Measurements from ENCODE around the gene TXNDC8.

The TXNDC8 gene

GRCh38 chr9:110266795-110267194, 70.9 kb downstream of the TXNDC8 start:
- H3K9me2 ChIP-seq (replicated peaks; ENCODE audit: low read depth, low read length), result no peaks in the 10 kb centered on the region
- H3K36me3 ChIP-seq (ENCODE audit: insufficient read depth, low read length), result no peaks in the 10 kb centered on the region
- no peaks in the 10 kb centered on the region for H3F3A ChIP-seq (ENCODE audit: low read depth)
- H3K4me1 ChIP-seq (ENCODE audit: insufficient read depth, low read length, poor library complexity, severe bottlenecking), result no peaks in the 10 kb centered on the region
- H3K4me2 ChIP-seq (ENCODE audit: low read depth, low read length, poor library complexity, severe bottlenecking), result no peak overlapping the region
- no peak for TF ChIP-seq CTCF (conservative IDR thresholded peaks at IDR 0.05; ENCODE audit: low read length)
- no peak for TF ChIP-seq EZH2phosphoT487 (IDR thresholded peaks at IDR 0.05; ENCODE audit: borderline replicate concordance)
- H3K9ac ChIP-seq (ENCODE audit: low read depth, low read length, poor library complexity, severe bottlenecking), result no peak overlapping the region
- H3K79me2 ChIP-seq (ENCODE audit: insufficient read depth, low read length), result no peaks in the 10 kb centered on the region
- no peak overlapping the region for H3K4me3 ChIP-seq (ENCODE audit: low read length, poor library complexity, severe bottlenecking)
- no peaks in the 10 kb centered on the region for H4K20me1 ChIP-seq (ENCODE audit: insufficient read depth, low read length, poor library complexity, severe bottlenecking)
- H3K27me3 ChIP-seq (ENCODE audit: insufficient read depth, low read length, poor library complexity, severe bottlenecking), result no peaks in the 10 kb centered on the region
- no peak overlapping the region for H2AFZ ChIP-seq (ENCODE audit: low read length)
- H3K9me3 ChIP-seq (ENCODE audit: insufficient read depth, low read depth, low read length), result no peaks in the 10 kb centered on the region

GRCh38 chr9:110261632-110262031, 76.0 kb downstream of the TXNDC8 start:
- Histone ChIP-seq H2AFZ (ENCODE audit: low read length) (no peak overlapping the region), H3K27me3 (ENCODE audit: insufficient read depth, low read length, poor library complexity, severe bottlenecking) (no peaks in the 10 kb centered on the region), H3F3A (ENCODE audit: low read depth) (no peaks in the 10 kb centered on the region), H3K4me1 (ENCODE audit: insufficient read depth, low read length, poor library complexity, severe bottlenecking) (peaks cover 7% of the 10 kb centered on the region), H3K79me2 (ENCODE audit: insufficient read depth, low read length) (no peaks in the 10 kb centered on the region), H4K20me1 (ENCODE audit: insufficient read depth, low read length, poor library complexity, severe bottlenecking) (no peaks in the 10 kb centered on the region), H3K9ac (ENCODE audit: low read depth, low read length, poor library complexity, severe bottlenecking) (no peak overlapping the region), H3K9me2 (replicated peaks; ENCODE audit: low read depth, low read length) (no peaks in the 10 kb centered on the region), H3K4me3 (ENCODE audit: low read length, poor library complexity, severe bottlenecking) (no peak overlapping the region), H3K4me2 (ENCODE audit: low read depth, low read length, poor library complexity, severe bottlenecking) (no peak overlapping the region), H3K36me3 (ENCODE audit: insufficient read depth, low read length) (no peaks in the 10 kb centered on the region), H3K9me3 (ENCODE audit: insufficient read depth, low read depth, low read length) (no peaks in the 10 kb centered on the region)
- TF ChIP-seq EZH2phosphoT487 (IDR thresholded peaks at IDR 0.05; ENCODE audit: borderline replicate concordance) (no peak), CTCF (conservative IDR thresholded peaks at IDR 0.05; ENCODE audit: low read length) (no peak)

- no peak overlapping the region for H3K4me2 ChIP-seq (ENCODE audit: low read depth, low read length, poor library complexity, severe bottlenecking)
- no peaks in the 10 kb centered on the region for H3K9me2 ChIP-seq (replicated peaks; ENCODE audit: low read depth, low read length)
- H4K20me1 ChIP-seq (ENCODE audit: insufficient read depth, low read length, poor library complexity, severe bottlenecking), result peaks cover 3% of the 10 kb centered on the region
- no peak overlapping the region for H3K9ac ChIP-seq (ENCODE audit: low read depth, low read length, poor library complexity, severe bottlenecking)
- no peaks in the 10 kb centered on the region for H3K9me3 ChIP-seq (ENCODE audit: insufficient read depth, low read depth, low read length)
- no peak overlapping the region for H3K4me3 ChIP-seq (ENCODE audit: low read length, poor library complexity, severe bottlenecking)
- H3K36me3 ChIP-seq (ENCODE audit: insufficient read depth, low read length), result no peaks in the 10 kb centered on the region
- no peak overlapping the region for H2AFZ ChIP-seq (ENCODE audit: low read length)
- H3K27me3 ChIP-seq (ENCODE audit: insufficient read depth, low read length, poor library complexity, severe bottlenecking), result peaks cover 4% of the 10 kb centered on the region
- peaks cover 4% of the 10 kb centered on the region for H3K79me2 ChIP-seq (ENCODE audit: insufficient read depth, low read length)
- H3K4me1 ChIP-seq (ENCODE audit: insufficient read depth, low read length, poor library complexity, severe bottlenecking), result peaks cover 7% of the 10 kb centered on the region
- TF ChIP-seq EZH2phosphoT487 (IDR thresholded peaks at IDR 0.05; ENCODE audit: borderline replicate concordance) (no peak), CTCF (conservative IDR thresholded peaks at IDR 0.05; ENCODE audit: low read length) (no peak)
- no peaks in the 10 kb centered on the region for H3F3A ChIP-seq (ENCODE audit: low read depth)
Observed at GRCh38 chr9:110260911-110261310, 76.8 kb downstream of the TXNDC8 start.
